Kidney (tissue), 14 donors: ENCODE data around the gene TNK2. TPM values are rescaled to one million over a fixed set of nuclear protein-coding genes. Genes with fewer than 3 reads are reported as not detected.
"Not testable (repeated sequence)": the region's sequence is repeated elsewhere in the genome, so short reads cannot be mapped to it uniquely, and the experiment has no call there.

Experiments used
- DNase-seq, 5 donors: peaks; one replicate each; pipeline ENCODE4 v3.0.0-alpha.2; 2013 to 2020
- FAIRE-seq: peaks from 2 replicates; lab custom pipeline; 2012; peaks lifted over from hg19 to GRCh38; lab: Jason Lieb, UNC
- H3K27ac ChIP-seq, 2 donors: one replicate each; pipeline ENCODE4 v1.7.0; 2013; ENCODE audit warnings: low read depth in 2 of 2, low read length in 2 of 2, inconsistent platforms in 1 of 2
- H3K27me3 ChIP-seq: one replicate; pipeline ENCODE4 v1.7.1; 2013; ENCODE audit warnings: low read length, inconsistent platforms; ENCODE audit not compliant: control insufficient read depth, insufficient read depth
- H3K36me3 ChIP-seq, 3 donors: one replicate each; pipeline versions ENCODE4 v1.7.0 to v1.7.1; 2013; ENCODE audit warnings: low read length in 3 of 3, control low read depth in 1 of 3, inconsistent platforms in 1 of 3; ENCODE audit not compliant: insufficient read depth in 3 of 3, control insufficient read depth in 2 of 3
- H3K4me1 ChIP-seq, 3 donors: one replicate each; pipeline versions ENCODE4 v1.7.0 to v1.7.1; 2013; ENCODE audit warnings: low read length in 3 of 3, inconsistent platforms in 1 of 3, low read depth in 1 of 3; ENCODE audit not compliant: control insufficient read depth in 2 of 3, insufficient read depth in 2 of 3
- H3K4me3 ChIP-seq, 3 donors: one replicate each; pipeline versions ENCODE4 v1.7.0 to v1.8.1; 2013; ENCODE audit warnings: low read length in 3 of 3, control low read depth in 1 of 3, inconsistent platforms in 1 of 3
- H3K9ac ChIP-seq, 3 donors: one replicate each; pipeline versions ENCODE4 v1.7.0 to v1.7.1; 2013; ENCODE audit warnings: low read length in 3 of 3, control low read depth in 1 of 3, inconsistent platforms in 1 of 3
- H3K9me3 ChIP-seq, 3 donors: one replicate each; pipeline versions ENCODE4 v1.7.0 to v1.7.1; 2013; ENCODE audit warnings: low read length in 3 of 3, control low read depth in 1 of 3, inconsistent platforms in 1 of 3; ENCODE audit not compliant: control insufficient read depth in 2 of 3, insufficient read depth in 1 of 3
- intact Hi-C: fragments of 100-400 bp; cut with DNase I; formaldehyde crosslinking; loops from one replicate; pipeline ENCODE4 v1.11.1; 2022
- polyA plus RNA-seq: library from polyadenylated mRNA; stranded (reverse); fragments of 350-450 nt; fragmentation: Illumina TruSeq; extraction: RNeasy Lipid Tissue Mini Kit (QIAGEN cat#74804); gene quantifications from one replicate; pipeline ENCODE4 v1.2.3, GENCODE V29; 2014; ENCODE audit warnings: low read depth, low replicate concordance; ENCODE audit not compliant: insufficient read depth
- total RNA-seq: library from RNA; stranded (reverse); fragmentation: NEBNext Ultra II Directional; extraction: Animal tissue kit (Norgen Biotek cat#: 25700); gene quantifications from one replicate; pipeline ENCODE4 v1.2.1, GENCODE V29; 2021
- TF ChIP-seq, protein P1 (sequence below): IDR thresholded peaks from 3 replicates; pipeline ENCODE4 v1.5.1; 2012; ENCODE audit warnings: mild to moderate bottlenecking, moderate library complexity, borderline replicate concordance; ENCODE audit not compliant: insufficient read depth; ENCODE audit errors: extremely low read depth
- donor health status: control.
- donor health status: control.
- donor health status: control.
- donor health status: control.
- donor health status: control.
- donor health status: DM: yes; HTN: yes; CAD: no.
- donor health status: Normal renal cell carcinoma (clear cell type).

Gene TNK2
- total and polyA plus RNA-seq, 2 donors from 2014 or later: 14.7 to 42.5 TPM

DNA sequence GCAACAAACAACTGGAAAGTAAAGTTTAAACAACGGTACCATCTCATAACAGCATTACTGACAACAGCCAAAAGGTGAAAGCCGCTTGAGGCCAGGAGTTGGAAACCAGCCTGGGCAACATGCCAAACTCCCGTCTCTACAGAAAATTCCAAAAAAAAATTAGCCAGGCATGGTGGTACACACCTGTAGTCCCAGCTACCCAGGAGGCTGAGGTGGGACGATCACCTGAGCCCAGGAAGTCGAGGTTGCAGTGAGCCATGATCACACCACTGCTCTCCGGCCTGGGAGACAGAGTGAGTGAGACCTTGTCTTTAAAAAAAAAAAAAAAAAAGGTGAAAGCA lies 4.4 kb downstream of the TNK2 start:
- Histone ChIP-seq H3K9me3 (no peaks in the 10 kb centered on the region), H3K27me3 (no peaks in the 10 kb centered on the region), H3K27ac (no peak overlapping the region), H3K4me1 (peaks cover 0 to 18% (median 9%) of the 10 kb centered on the region in 3 donors), H3K36me3 (no peaks in the 10 kb centered on the region), H3K9ac (no peak overlapping the region), H3K4me3 (no peak overlapping the region)
- FAIRE-seq (no peak), DNase-seq (no peak)
- TF ChIP-seq, protein P1, sequence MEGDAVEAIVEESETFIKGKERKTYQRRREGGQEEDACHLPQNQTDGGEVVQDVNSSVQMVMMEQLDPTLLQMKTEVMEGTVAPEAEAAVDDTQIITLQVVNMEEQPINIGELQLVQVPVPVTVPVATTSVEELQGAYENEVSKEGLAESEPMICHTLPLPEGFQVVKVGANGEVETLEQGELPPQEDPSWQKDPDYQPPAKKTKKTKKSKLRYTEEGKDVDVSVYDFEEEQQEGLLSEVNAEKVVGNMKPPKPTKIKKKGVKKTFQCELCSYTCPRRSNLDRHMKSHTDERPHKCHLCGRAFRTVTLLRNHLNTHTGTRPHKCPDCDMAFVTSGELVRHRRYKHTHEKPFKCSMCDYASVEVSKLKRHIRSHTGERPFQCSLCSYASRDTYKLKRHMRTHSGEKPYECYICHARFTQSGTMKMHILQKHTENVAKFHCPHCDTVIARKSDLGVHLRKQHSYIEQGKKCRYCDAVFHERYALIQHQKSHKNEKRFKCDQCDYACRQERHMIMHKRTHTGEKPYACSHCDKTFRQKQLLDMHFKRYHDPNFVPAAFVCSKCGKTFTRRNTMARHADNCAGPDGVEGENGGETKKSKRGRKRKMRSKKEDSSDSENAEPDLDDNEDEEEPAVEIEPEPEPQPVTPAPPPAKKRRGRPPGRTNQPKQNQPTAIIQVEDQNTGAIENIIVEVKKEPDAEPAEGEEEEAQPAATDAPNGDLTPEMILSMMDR: no peak
- intact Hi-C loops: no loop called here

DNA sequence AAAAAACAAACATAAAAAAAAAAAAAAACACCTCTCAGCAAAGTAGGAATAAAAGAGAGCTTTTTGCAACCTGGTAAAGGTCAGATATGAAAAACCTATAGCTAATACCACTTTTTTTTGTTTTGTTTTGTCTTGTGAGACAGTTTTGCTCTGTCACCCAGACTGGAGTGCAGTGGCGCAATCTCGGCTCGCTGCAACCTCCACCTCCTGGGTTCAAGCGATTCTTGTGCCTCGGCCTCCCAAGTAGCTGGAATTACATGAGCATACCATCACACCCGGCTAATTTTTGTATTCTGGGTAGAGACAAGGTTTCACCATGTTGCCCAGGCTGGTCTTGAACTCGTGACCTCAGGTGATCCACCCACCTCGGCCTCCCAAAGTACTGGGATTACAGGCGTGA lies 5.7 kb downstream of the TNK2 start:
- H3K4me1 ChIP-seq: peaks cover 0 to 12% (median 6%) of the 10 kb centered on the region in 3 donors
- H3K9ac ChIP-seq, H3K4me3 ChIP-seq, intact Hi-C loops, H3K27ac ChIP-seq, FAIRE-seq, DNase-seq, H3K27me3 ChIP-seq, H3K36me3 ChIP-seq, H3K9me3 ChIP-seq: not testable (repeated sequence)

DNA sequence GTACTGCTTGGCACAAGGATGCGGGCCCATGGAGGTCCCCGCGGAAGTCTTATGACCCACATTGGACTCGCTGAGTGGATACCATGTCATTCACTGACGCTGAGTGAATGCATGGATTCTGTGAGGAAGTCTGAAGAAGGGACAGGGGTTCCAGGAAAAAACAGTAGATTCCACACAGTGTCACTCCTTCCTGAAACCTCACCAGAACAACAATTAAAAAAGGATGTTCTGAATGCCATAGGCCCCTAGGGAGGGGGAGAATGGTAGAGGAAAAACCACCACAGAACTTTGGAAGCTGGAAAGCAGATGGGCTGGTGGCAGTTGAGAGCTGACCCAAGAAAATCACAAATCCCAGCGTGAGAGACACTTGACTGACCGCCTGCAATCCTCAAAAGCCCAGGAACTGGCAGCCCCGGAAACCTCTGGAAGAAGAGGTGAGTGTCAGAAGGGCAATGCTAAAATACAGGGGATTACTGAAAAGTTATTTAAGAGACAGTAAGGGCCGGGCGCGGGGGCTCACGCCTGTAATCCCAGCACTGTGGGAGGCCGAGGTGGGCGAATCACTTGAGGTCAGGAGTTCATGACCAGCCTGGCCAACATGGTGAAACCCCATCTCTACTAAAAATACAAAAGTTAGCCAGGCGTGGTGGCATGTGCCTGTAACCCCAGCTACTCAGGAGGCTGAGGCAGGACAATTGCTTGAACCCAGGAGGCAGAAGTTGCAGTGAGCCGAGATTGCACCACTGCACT lies 6.3 kb downstream of the TNK2 start:
- H3K4me3 ChIP-seq, H3K27ac ChIP-seq, intact Hi-C loops, H3K4me1 ChIP-seq, H3K9ac ChIP-seq, H3K9me3 ChIP-seq, DNase-seq, FAIRE-seq, H3K27me3 ChIP-seq, H3K36me3 ChIP-seq: not testable (repeated sequence)

DNA sequence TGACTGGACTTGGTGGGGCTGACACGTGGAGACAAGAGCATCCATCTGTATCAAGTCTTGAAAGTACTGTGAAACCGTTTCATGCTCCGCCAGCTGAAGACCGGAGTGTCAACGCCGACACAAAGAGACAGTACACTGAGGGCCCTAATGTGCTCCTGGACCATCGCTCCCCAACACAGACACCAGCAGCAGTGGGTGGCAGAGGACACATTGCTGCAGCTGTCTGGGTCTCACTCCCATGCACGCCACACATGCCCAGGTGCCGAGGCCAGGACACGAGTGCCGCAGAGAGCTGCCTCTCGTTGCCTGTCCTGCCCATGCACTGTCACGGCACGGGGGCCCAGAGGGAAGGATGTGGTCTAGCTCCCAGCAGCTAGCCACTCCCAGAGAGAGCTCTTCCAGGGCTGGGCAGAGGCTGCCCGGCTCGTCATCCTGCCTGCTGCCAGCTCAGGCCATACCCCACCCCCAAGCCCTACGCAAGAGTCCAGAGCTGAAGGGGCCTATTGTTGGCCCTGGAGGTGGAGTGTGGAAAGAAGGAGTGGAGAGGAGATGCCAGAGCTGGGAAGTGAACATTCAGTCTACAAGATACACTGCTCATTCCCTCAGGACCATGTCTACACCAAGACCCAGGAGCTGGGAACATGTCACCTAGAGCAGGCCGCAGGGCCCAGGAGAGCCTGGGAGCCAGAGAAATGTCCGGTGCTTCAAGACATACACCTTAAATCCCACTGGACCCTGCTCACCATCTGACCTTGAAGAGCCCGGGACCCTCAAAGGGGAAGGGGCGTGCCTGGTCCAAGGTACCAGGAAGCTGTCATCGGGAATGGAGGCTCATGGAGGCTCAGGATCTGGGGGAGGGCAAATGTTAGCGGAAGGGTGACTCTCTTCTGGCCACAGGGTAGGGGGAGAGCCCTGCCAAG lies 7.7 kb downstream of the TNK2 start:
- no peak for FAIRE-seq
- Histone ChIP-seq H3K4me3 (no peak overlapping the region), H3K9ac (no peak overlapping the region), H3K4me1 (peaks cover 0 to 14% (median 0%) of the 10 kb centered on the region in 3 donors), H3K27me3 (no peaks in the 10 kb centered on the region), H3K36me3 (no peaks in the 10 kb centered on the region), H3K9me3 (no peaks in the 10 kb centered on the region), H3K27ac (no peak overlapping the region)
- DNase-seq: peak in 3 of 5 donors; percentile 29 to 82 (median 50)
- TF ChIP-seq, protein P1: no peak
- intact Hi-C loops: no loop called here
